Endothelial cell (in vitro differentiated cells): ENCODE results near the gene SHD. TPM values are rescaled to one million over a fixed set of nuclear protein-coding genes. Genes with fewer than 3 reads are reported as not detected.

Source experiments
- DNase-seq: peaks from one replicate; pipeline ENCODE4 v3.0.0; 2021; ENCODE audit warnings: low spot score
- H3K27ac Mint-ChIP-seq: one replicate; pipeline ENCODE4 v1.8.0; 2021; ENCODE audit warnings: mixed read lengths, inconsistent platforms; ENCODE audit not compliant: unreplicated experiment
- H3K27me3 Mint-ChIP-seq: one replicate; pipeline ENCODE4 v1.8.0; 2021; ENCODE audit warnings: mild to moderate bottlenecking, moderate library complexity, mixed read lengths, inconsistent platforms; ENCODE audit not compliant: unreplicated experiment
- H3K36me3 Mint-ChIP-seq: one replicate; pipeline ENCODE4 v1.8.0; 2021; ENCODE audit warnings: mild to moderate bottlenecking, low read depth, mixed read lengths, inconsistent platforms; ENCODE audit not compliant: unreplicated experiment
- H3K4me1 Mint-ChIP-seq: one replicate; pipeline ENCODE4 v1.8.0; 2021; ENCODE audit warnings: mild to moderate bottlenecking, mixed read lengths, inconsistent platforms; ENCODE audit not compliant: unreplicated experiment
- H3K4me3 Mint-ChIP-seq: one replicate; pipeline ENCODE4 v1.8.0; 2021; ENCODE audit warnings: mild to moderate bottlenecking, mixed read lengths, inconsistent platforms; ENCODE audit not compliant: unreplicated experiment
- H3K9me3 Mint-ChIP-seq: one replicate; pipeline ENCODE4 v1.8.0; 2021; ENCODE audit warnings: mixed read lengths, inconsistent platforms; ENCODE audit not compliant: unreplicated experiment
- CTCF ChIP-seq: fragments of 200-600 bp; sonication (generic); IDR thresholded peaks from one replicate; pipeline ENCODE4 v1.5.0; 2021; ENCODE audit warnings: antibody characterized with exemption; ENCODE audit not compliant: unreplicated experiment
- total RNA-seq: library from RNA; stranded (reverse); fragmentation: NEBNext Ultra II Directional; extraction: Animal tissue kit (Norgen Biotek cat#: 25700); gene quantifications from one replicate; pipeline ENCODE4 v1.2.1, GENCODE V29; 2021; ENCODE audit not compliant: unreplicated experiment

The SHD gene
- total RNA-seq, 1 donor from 2014 or later, result 0.90 TPM

GRCh38 chr19:4329858-4330257 is 50.8 kb downstream of the SHD start:
- Mint-ChIP-seq H3K4me1 (no peaks in the 10 kb centered on the region), H3K9me3 (no peaks in the 10 kb centered on the region), H3K27ac (no peak overlapping the region), H3K27me3 (peaks cover 9% of the 10 kb centered on the region), H3K4me3 (no peak overlapping the region), H3K36me3 (peaks cover 25% of the 10 kb centered on the region)
- no peak for DNase-seq
- no peak for TF ChIP-seq CTCF

- Mint-ChIP-seq H3K4me1 (peaks cover 10% of the 10 kb centered on the region), H3K36me3 (peaks cover 24% of the 10 kb centered on the region), H3K9me3 (no peaks in the 10 kb centered on the region), H3K27ac (no peak overlapping the region), H3K27me3 (peaks cover 4% of the 10 kb centered on the region), H3K4me3 (peak overlapping the region; percentile 57)
- no peak for TF ChIP-seq CTCF
- DNase-seq, result no peak
Observed at GRCh38 chr19:4334929-4335570, 56.0 kb downstream of the SHD start.

GRCh38 chr19:4337906-4338440 is 58.9 kb downstream of the SHD start:
- TF ChIP-seq CTCF, result no peak
- DNase-seq, result no peak
- peak overlapping the region; percentile 90 for H3K4me3 Mint-ChIP-seq
- no peaks in the 10 kb centered on the region for H3K9me3 Mint-ChIP-seq
- peaks cover 13% of the 10 kb centered on the region for H3K4me1 Mint-ChIP-seq
- peaks cover 7% of the 10 kb centered on the region for H3K27me3 Mint-ChIP-seq
- peaks cover 24% of the 10 kb centered on the region for H3K36me3 Mint-ChIP-seq
- peak overlapping the region; percentile 99 for H3K27ac Mint-ChIP-seq

GRCh38 chr19:4338441-4339355 is 59.6 kb downstream of the SHD start, which contains the start of gene STAP2:
TSS of gene STAP2 (minus strand) at chr19:4338827. CDS start at chr19:4338753, 74 bp downstream.
- peaks cover 10% of the 10 kb centered on the region for H3K27me3 Mint-ChIP-seq
- H3K27ac Mint-ChIP-seq, result peak within 1 kb of the TSS; percentile 99

More at GRCh38 chr19:4338441-4339355, 59.6 kb downstream of the SHD start, which contains the start of gene STAP2:
- Mint-ChIP-seq H3K4me1 (peaks cover 13% of the 10 kb centered on the region), H3K4me3 (peak within 1 kb of the TSS; percentile 90), H3K36me3 (peaks cover 24% of the 10 kb centered on the region), H3K9me3 (no peaks in the 10 kb centered on the region)
- TF ChIP-seq CTCF, result no peak
- peak; percentile 37 for DNase-seq

Other genes with a start within 250 kb of the SHD start
- 14.5 TPM for gene ZBTB7A, start 212.4 kb upstream of the SHD start, total RNA-seq
- 153 TPM for gene MAP2K2, start 155.1 kb upstream of the SHD start, total RNA-seq
- not detected for gene CREB3L3, start 125.6 kb upstream of the SHD start, total RNA-seq
- 24.6 TPM for gene SIRT6, start 96.7 kb upstream of the SHD start, total RNA-seq
- 0.82 TPM for gene ANKRD24, start 96.6 kb upstream of the SHD start, total RNA-seq
- gene EBI3, start 49.7 kb upstream of the SHD start, total RNA-seq, result 9.7 TPM
- 15.4 TPM for gene YJU2, start 32.2 kb upstream of the SHD start, total RNA-seq
- not detected for gene TMIGD2, start 23.1 kb downstream of the SHD start, total RNA-seq
- gene FSD1, start 25.3 kb downstream of the SHD start, total RNA-seq, result 19.0 TPM
- gene STAP2, start 59.6 kb downstream of the SHD start, total RNA-seq, result 66.2 TPM
- gene MPND, start 64.3 kb downstream of the SHD start, total RNA-seq, result 18.3 TPM
- 128 TPM for gene SH3GL1, start 121.3 kb downstream of the SHD start, total RNA-seq
- 29.8 TPM for gene CHAF1A, start 123.4 kb downstream of the SHD start, total RNA-seq
- 45.7 TPM for gene UBXN6, start 178.5 kb downstream of the SHD start, total RNA-seq
- gene HDGFL2, start 193.0 kb downstream of the SHD start, total RNA-seq, result 107 TPM
- gene PLIN4, start 239.2 kb downstream of the SHD start, total RNA-seq, result 0.13 TPM